Esophagus mucosa (tissue), 1 donor: ENCODE results near the gene CYP4F8. TPM values are rescaled to one million over a fixed set of nuclear protein-coding genes. Genes with fewer than 3 reads are reported as not detected.
"Not testable (repeated sequence)": the region's sequence is repeated elsewhere in the genome, so short reads cannot be mapped to it uniquely, and the experiment has no call there.

Experiments used
- ATAC-seq: fragments of 200-7000 bp; cut with Tn5 transposase; one replicate; pipeline ENCODE4 v1.9.1; 2020
- total RNA-seq: library from RNA; stranded (reverse); gene quantifications from one replicate; pipeline ENCODE4 v1.2.4, GENCODE V29; 2023
- donor health status: DM: yes; HTN: yes; CAD: no.

Gene CYP4F8
- total RNA-seq, 1 donor from 2014 or later, result not detected

DNA sequence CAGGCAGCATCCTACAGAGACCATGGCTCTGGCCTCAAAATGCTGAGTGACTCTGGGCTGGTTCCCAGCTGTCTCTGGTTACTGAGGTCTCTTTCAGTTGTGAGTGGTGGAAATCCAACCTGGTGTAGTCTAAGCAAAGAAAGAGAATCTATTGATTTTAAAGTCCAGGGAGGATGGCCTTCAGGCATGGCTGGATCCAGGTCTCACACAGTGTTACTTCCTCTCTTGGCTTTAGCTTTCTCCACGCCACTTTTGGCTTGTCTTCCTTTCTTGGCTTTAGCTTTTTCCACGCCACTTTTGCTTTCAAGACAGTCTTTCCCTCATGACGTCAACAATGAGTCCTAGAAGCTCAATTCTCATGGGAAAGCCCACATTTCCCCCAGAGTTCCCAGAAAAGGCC lies 29.8 kb downstream of the CYP4F8 start:
- ATAC-seq, result no peak

DNA sequence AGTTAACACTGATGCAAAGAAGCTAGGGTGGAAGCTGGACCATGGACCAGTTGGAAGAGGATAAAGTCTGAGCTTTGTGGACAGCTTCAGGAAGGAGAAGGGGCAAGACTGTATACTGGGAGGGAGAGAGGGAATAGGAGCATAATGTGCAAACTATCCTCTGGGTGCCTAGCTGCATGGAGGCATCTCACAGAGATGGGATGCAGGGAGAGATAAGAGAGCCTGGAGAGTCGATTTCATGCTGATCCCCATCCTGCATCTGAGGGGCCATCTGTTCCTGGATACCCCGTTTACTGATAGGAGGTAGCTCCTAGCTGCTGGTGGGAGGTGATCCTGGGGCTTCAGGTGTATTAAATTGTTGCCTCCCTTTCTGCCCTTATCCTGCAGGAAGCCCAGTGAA lies 34.5 kb downstream of the CYP4F8 start:
- no peak for ATAC-seq

- ATAC-seq, result not testable (repeated sequence)
Measured at GRCh38 chr19:15650123-15650522, 35.1 kb downstream of the CYP4F8 start.

DNA sequence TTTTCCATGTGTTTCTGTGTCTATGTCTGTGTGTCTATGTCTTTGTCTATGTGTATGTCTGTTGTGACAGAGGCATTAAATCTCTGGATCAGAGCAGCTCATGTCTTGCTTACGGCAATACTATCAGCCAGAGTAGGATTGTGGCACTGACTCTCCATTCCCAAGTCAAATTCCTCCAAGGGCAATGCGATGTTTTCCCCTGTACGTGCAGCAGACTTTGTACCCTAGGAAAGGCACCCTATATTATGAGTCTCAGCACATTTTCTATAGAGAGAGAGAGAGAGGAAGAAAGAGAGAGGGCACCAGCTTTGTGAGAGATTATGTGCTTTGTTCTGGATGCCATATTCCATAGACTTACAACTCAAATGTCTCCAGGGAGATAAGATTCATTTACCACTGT lies 36.8 kb downstream of the CYP4F8 start:
- ATAC-seq, result no peak

DNA sequence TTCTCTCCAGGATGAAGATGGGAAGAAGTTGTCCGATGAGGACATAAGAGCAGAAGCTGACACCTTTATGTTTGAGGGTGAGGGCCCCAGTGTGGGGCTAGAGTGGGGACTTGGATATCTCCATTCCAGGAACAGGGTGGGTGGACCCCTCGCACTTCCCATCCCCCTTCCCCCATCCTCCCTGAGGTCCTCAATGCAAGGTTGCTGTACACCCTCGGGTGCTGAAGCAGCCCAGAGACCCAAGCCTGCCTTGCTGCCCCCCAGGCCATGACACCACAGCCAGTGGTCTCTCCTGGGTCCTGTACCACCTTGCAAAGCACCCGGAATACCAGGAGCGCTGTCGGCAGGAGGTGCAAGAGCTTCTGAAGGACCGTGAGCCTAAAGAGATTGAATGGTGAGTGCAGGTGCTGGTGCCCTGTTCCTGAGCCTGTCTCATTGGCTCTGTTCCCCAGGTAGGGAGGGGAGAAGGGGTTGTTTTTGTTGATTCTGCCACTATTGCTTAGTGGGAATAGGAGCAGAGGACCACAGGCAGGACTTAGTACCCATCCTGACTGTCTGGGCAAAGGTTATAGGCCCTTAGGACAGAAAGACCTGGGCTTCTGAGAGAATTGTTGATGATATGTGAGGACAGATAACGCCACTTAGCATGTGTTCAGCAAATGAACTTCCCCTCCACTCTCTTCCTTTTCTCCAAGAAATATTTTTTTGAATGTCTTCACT lies 37.7 kb downstream of the CYP4F8 start:
- no peak for ATAC-seq

GRCh38 chr19:15656467-15656866 lies 41.4 kb downstream of the CYP4F8 start:
- no peak for ATAC-seq

DNA sequence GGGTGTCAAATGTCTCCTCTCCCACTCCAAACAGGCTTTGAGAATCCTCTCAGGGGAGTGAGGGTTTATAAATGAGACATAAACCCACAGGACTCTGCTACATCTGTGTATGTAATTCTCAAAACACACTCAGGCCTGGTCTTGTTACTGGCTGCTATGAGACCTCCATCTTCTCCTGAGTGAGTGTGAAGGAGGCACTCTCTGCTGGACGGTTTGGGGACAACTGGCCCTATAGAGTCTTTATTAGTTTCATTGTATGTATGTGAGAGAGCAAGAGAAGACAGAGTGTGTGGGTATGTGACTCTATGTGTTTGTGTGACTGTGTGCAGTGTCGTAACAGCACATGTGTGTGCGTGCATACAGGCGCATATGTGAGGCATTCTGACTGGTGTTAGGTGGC lies 48.2 kb downstream of the CYP4F8 start:
- no peak for ATAC-seq

- no peak for ATAC-seq
Measured at GRCh38 chr19:15666186-15666585, 51.2 kb downstream of the CYP4F8 start.

DNA sequence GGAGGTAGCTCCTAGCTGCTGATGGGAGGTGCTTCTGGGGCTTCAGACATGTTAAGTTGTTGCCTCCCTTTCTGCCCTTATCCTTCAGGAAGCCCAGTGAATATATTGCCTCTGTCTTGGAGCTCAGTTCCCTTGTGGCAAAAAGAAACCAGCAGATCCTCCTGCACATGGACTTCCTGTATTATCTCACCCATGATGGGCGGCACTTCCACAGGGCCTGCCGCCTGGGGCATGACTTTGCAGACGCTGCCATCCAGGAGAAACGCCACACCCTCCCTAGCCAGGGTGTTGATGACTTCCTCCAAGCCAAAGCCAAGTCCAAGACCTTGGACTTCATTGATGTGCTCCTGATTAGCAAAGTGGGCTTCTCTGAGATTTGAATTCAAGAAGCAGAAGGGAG lies 51.9 kb downstream of the CYP4F8 start:
- no peak for ATAC-seq

DNA sequence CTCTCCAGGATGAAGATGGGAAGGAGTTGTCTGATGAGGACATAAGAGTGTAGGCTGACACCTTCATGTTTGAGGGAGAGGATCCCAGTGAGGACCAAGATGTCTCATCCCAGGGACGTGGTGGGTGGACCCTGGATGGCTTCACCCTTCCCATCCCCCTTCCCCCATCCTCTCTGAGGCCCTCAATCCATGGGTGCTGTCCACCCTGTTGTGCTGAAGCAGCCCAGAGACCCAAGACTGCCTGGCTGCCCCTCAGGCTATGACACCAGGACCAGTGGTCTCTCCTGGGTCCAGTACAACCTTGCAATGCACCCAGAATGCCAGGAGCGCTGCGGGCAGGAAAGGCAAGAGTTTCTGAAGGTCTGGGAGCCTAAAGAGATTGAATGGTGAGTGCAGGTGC lies 54.4 kb downstream of the CYP4F8 start:
- ATAC-seq, result no peak

DNA sequence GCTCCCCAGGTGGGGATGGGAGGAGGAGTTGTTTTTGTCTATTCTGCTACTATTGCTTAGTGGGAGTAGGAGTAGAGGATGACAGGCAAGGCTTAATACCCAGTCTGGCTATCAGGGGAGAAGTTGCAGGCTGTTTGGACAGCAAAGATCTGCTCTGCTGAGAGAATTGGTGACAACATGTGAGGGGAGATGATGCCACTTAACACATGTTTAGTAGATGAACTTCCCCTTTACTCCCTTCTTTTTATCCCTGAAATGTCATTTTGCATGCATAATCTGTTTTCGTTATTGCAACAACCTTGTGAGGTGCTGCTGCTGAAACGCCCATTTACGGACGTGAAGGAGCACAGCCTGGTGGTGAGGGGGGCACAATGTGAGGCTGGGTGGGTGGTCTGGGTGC lies 54.9 kb downstream of the CYP4F8 start:
- ATAC-seq, result no peak

GRCh38 chr19:15671237-15671821 lies 56.3 kb downstream of the CYP4F8 start:
- no peak for ATAC-seq

DNA sequence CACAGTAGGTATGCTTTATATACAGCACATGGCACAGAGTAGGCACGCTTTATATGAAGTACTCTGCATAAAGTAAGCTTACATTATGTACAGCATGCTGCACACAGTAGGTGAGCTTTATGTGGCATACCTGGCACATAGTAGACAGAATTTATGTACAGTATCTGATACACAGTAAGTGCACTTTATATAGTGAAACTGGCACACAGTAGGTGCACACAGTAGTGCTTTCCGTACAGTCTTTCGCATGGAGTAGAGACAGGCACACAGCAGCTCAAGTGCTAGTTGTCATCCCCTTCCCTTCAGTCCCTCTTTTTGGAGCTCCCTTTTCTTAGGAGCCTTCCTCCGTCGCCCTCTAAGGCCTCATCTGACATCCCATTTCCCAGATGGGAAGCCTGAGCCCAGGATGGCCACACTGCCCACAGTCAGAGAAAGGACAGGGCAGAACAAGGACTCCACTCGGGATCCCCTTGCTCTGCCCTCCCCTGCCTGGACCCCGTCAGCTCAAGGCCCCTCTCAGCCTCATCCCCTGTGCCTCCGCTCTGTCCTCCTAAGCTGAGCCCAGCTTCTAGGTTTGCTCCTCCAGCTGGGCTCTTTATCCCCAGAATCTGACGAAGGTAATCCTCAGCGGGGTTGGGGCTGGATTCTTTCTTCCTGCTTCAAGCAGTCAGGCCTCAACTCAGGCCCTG lies 57.0 kb downstream of the CYP4F8 start:
- ATAC-seq, result no peak

GRCh38 chr19:15672580-15673175 lies 57.7 kb downstream of the CYP4F8 start, which contains the start of gene CYP4F12:
Gene CYP4F12 (plus strand): TSS chr19:15673087. CDS start chr19:15673530, 443 bp downstream.
- peak; percentile 94 for ATAC-seq

DNA sequence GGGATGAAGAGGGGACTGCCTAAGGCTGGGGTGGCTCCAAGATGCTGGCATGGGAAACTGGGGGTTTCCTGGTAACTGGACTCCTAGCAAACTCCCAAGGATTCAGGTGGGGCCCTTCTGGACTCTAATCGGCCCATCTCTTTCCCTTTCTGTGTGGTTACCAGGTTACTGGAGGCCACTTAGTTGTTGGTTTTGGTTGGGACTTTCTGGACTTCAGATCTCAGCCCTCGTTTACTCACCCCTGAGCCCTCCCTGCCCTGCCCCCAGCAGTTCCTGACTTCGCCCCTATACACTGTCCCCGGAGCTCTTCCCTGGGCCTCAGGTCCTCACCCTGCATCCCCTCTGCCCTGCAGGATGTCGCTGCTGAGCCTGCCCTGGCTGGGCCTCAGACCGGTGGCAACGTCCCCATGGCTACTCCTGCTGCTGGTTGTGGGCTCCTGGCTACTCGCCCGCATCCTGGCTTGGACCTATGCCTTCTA lies 58.2 kb downstream of the CYP4F8 start:
- peak; percentile 21 for ATAC-seq

GRCh38 chr19:15675560-15675959 lies 60.5 kb downstream of the CYP4F8 start:
- no peak for ATAC-seq

DNA sequence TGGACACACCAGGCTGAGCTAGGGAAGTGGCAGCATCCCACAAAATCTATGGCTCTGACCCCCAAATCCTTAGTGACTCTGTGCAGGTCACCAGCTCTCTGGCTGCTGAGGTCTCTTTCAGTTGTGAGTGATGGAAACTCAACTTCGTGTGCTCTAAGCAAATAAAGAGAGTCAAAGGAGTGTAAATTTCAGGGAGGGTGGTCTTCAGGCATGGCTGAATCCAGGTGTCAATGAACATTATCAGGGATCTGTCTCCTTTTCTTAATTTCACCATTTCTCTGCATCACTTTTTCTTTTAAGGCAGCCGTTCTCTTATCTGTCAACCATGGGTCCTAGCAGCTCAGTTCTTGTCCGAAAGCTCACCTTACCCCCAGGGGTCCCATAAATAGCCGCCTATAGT lies 64.1 kb downstream of the CYP4F8 start:
- no peak for ATAC-seq

GRCh38 chr19:15679865-15680264 lies 64.8 kb downstream of the CYP4F8 start:
- peak; percentile 57 for ATAC-seq

Other genes with a start within 250 kb of the CYP4F8 start
- 22.0 TPM for gene AKAP8, start 235.4 kb upstream of the CYP4F8 start, total RNA-seq
- 31.6 TPM for gene AKAP8L, start 196.2 kb upstream of the CYP4F8 start, total RNA-seq
- 19.4 TPM for gene WIZ, start 165.3 kb upstream of the CYP4F8 start, total RNA-seq
- 1.8 TPM for gene RASAL3, start 150.7 kb upstream of the CYP4F8 start, total RNA-seq
- not detected for gene PGLYRP2, start 135.7 kb upstream of the CYP4F8 start, total RNA-seq
- gene CYP4F22, start 106.7 kb upstream of the CYP4F8 start, total RNA-seq, result 10.2 TPM
- 34.8 TPM for gene CYP4F3, start 25.7 kb downstream of the CYP4F8 start, total RNA-seq
- 31.5 TPM for gene CYP4F12, start 57.9 kb downstream of the CYP4F8 start, total RNA-seq
- gene OR10H2, start 112.8 kb downstream of the CYP4F8 start, total RNA-seq, result not detected
- not detected for gene OR10H3, start 122.8 kb downstream of the CYP4F8 start, total RNA-seq
- gene OR10H5, start 172.4 kb downstream of the CYP4F8 start, total RNA-seq, result not detected
- not detected for gene OR10H1, start 200.4 kb downstream of the CYP4F8 start, total RNA-seq